Neural crest cell (in vitro differentiated cells): Measurements from ENCODE around the gene LIF. TPM values are rescaled to one million over a fixed set of nuclear protein-coding genes. Genes with fewer than 3 reads are reported as not detected.

ENCODE experiments used
- DNase-seq: peaks from one replicate; pipeline ENCODE4 v3.0.0; 2021; ENCODE audit warnings: low read depth, mixed read lengths, low spot score
- H3K27ac Mint-ChIP-seq: one replicate; pipeline ENCODE4 v1.8.0; 2021; ENCODE audit warnings: mild to moderate bottlenecking, mixed read lengths; ENCODE audit not compliant: unreplicated experiment
- H3K27me3 Mint-ChIP-seq: 2 replicates; pipeline ENCODE4 v1.8.0; 2021; ENCODE audit warnings: low read depth, mild to moderate bottlenecking, mixed read lengths
- H3K36me3 Mint-ChIP-seq: 2 replicates; pipeline ENCODE4 v1.8.0; 2021; ENCODE audit warnings: low read depth, mild to moderate bottlenecking, mixed read lengths
- H3K4me1 Mint-ChIP-seq: 2 replicates; pipeline ENCODE4 v1.8.0; 2021; ENCODE audit warnings: mixed read lengths
- H3K4me3 Mint-ChIP-seq: one replicate; pipeline ENCODE4 v1.8.0; 2021; ENCODE audit warnings: mild to moderate bottlenecking, mixed read lengths
- H3K9me3 Mint-ChIP-seq: 2 replicates; pipeline ENCODE4 v1.8.0; 2021; ENCODE audit warnings: mixed read lengths
- CTCF ChIP-seq: fragments of 200-600 bp; sonication (generic); conservative IDR thresholded peaks from 2 replicates; pipeline ENCODE4 v1.5.0; 2021; ENCODE audit warnings: antibody characterized with exemption, mild to moderate bottlenecking
- total RNA-seq: library from RNA; stranded (reverse); gene quantifications from 2 replicates; pipeline ENCODE4 v1.2.1, GENCODE V29; 2021

LIF gene
- total RNA-seq, 1 donor from 2014 or later, result 1.1 TPM

DNA sequence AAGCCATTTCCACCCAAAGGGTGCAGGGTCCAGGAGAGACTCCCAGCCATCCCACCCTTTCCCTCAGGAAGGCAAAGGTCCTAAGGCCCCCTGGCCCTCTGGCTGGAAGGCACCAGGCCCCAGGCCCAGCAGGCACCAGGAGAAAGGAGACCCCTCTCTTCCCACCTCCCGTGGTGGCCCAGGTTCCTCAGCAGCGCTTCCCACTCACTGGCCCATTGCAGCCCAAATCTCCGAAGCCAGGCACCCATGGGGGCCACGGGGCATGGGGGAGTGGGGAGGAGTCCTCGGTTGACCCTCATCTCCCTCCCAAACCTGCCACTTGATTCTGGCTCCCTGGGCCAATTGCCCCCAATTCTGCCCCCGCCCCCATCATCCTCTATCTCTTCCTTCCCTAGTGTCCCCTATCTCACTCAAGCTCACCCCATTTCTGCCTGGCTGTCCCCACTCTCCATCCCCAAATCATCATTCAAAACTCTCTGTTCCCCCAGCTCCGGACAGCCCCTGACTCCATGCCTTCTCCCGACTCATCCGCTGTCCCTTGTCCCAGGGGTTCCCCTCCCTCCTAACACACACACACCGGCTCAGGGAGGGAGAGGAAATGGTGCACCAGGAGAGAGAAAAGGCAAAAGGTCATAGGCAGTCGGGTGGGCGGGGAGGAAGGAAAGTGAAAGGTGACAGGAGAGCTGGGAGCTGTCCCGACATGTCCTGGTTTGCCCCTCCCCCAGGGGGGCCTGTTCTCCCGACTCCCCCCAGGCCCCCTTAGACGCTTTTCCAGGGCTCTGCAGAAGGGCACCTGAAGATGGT is 1.2 kb downstream of the LIF start:
- Mint-ChIP-seq H3K9me3 (no peaks in the 10 kb centered on the region), H3K36me3 (no peaks in the 10 kb centered on the region), H3K4me3 (peak overlapping the region; percentile 84), H3K27ac (no peak overlapping the region), H3K27me3 (peaks cover 58% of the 10 kb centered on the region), H3K4me1 (peaks cover 21% of the 10 kb centered on the region)
- no peak for DNase-seq
- no peak for TF ChIP-seq CTCF

DNA sequence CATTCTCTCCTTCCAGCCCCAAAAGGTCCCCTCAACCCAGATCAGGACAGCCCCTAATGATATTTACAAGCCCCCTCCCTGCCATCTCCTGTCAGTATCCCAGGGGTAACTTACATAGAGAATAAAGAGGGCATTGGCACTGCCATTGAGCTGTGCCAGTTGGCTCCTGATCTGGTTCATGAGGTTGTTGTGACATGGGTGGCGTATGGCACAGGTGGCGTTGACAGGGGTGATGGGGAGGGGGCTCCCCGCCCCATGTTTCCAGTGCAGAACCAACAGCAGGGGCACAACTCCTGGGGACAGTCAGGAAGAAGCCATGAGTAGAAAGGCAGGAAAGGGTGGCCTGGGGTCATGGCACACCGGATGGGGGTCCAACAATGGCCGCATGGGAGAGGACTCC is 1.9 kb downstream of the LIF start:
- H3K9me3 Mint-ChIP-seq, result no peaks in the 10 kb centered on the region
- no peak overlapping the region for H3K27ac Mint-ChIP-seq
- H3K4me3 Mint-ChIP-seq, result peak overlapping the region; percentile 78
- no peak for DNase-seq
- H3K27me3 Mint-ChIP-seq, result peaks cover 53% of the 10 kb centered on the region
- TF ChIP-seq CTCF, result no peak
- peaks cover 19% of the 10 kb centered on the region for H3K4me1 Mint-ChIP-seq
- no peaks in the 10 kb centered on the region for H3K36me3 Mint-ChIP-seq

GRCh38 chr22:30244066-30244465 is 2.5 kb downstream of the LIF start:
- Mint-ChIP-seq H3K4me3 (peak overlapping the region; percentile 17), H3K4me1 (peaks cover 15% of the 10 kb centered on the region), H3K36me3 (no peaks in the 10 kb centered on the region), H3K27me3 (peaks cover 50% of the 10 kb centered on the region), H3K27ac (no peak overlapping the region), H3K9me3 (no peaks in the 10 kb centered on the region)
- TF ChIP-seq CTCF, result no peak
- no peak for DNase-seq

- H3K9me3 Mint-ChIP-seq, result no peaks in the 10 kb centered on the region
- DNase-seq, result no peak
- no peak overlapping the region for H3K4me3 Mint-ChIP-seq
- H3K27me3 Mint-ChIP-seq, result peaks cover 49% of the 10 kb centered on the region
- H3K4me1 Mint-ChIP-seq, result peaks cover 17% of the 10 kb centered on the region
- no peaks in the 10 kb centered on the region for H3K36me3 Mint-ChIP-seq
- peak overlapping the region; percentile 12 for H3K27ac Mint-ChIP-seq
- no peak for TF ChIP-seq CTCF
Measured at GRCh38 chr22:30243661-30244060, 2.9 kb downstream of the LIF start.

DNA sequence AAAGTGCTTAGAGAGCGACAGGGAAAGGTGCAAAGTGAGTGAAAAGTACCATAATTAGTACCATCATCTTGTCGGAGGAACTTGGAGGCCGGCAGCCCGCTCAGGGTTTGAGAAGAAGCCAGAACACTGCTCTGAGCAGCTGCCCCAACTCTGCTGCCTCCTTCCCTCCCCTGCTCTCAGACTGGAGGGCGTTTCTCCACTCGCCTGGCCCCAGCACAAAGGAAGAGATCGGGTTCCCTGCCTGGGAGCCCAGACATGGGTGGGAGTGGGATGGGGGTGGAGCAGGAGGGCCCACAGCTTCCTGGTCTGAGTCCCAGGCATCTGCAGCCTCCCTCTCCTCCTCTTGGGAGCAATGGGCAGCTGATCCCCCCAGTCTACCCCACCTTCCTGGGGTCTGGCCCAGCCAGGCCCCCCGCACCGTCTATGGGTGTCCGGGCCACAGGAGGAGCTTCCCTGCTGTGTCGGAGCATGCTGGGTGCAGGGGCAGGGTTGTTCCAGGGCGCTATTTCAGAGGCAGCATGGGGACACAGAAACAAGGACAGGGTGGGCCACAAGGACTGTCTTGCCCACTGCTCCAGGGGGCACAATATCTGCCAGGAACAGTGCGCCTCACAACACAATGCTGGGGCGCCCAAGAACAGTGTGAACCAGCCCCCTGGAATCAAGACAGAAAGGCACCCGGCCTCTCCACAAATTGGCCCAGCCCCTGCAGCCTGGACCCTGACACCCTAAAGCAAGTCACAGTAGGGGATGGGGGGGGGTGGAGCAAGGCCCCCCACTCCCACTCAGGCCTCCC is 4.8 kb downstream of the LIF start:
- no peaks in the 10 kb centered on the region for H3K9me3 Mint-ChIP-seq
- DNase-seq, result no peak
- peaks cover 30% of the 10 kb centered on the region for H3K27me3 Mint-ChIP-seq
- H3K36me3 Mint-ChIP-seq, result no peaks in the 10 kb centered on the region
- no peak overlapping the region for H3K4me3 Mint-ChIP-seq
- TF ChIP-seq CTCF, result no peak
- peaks cover 15% of the 10 kb centered on the region for H3K4me1 Mint-ChIP-seq
- no peak overlapping the region for H3K27ac Mint-ChIP-seq
